BE2C (cell line): Measurements from ENCODE around the gene DDX46.

Experiments
- DNase-seq: peaks from one replicate; pipeline ENCODE4 v3.0.0-alpha.2; 2020
- H3K27me3 ChIP-seq: fragments of 250-450 bp; sonication (Bioruptor Pico); 2 replicates; pipeline ENCODE4 v1.5.1; 2020; ENCODE audit warnings: mild to moderate bottlenecking
- H3K36me3 ChIP-seq: fragments of 250-450 bp; sonication (Bioruptor Pico); 2 replicates; pipeline ENCODE4 v1.5.1; 2020; ENCODE audit warnings: mild to moderate bottlenecking
- H3K4me1 ChIP-seq: fragments of 250-450 bp; sonication (Bioruptor Pico); 2 replicates; pipeline ENCODE4 v1.5.1; 2020
- H3K4me3 ChIP-seq: 2 replicates; pipeline ENCODE4 v1.5.1; 2011; ENCODE audit warnings: low read depth, low read length
- H3K9me3 ChIP-seq: fragments of 250-450 bp; sonication (Bioruptor Pico); 2 replicates; pipeline ENCODE4 v1.5.1; 2020
- TF ChIP-seq, protein P1 (sequence below): IDR thresholded peaks from 2 replicates; pipeline ENCODE4 v1.5.1; 2012; ENCODE audit warnings: mild to moderate bottlenecking, low read depth, low read length

The DDX46 gene

DNA sequence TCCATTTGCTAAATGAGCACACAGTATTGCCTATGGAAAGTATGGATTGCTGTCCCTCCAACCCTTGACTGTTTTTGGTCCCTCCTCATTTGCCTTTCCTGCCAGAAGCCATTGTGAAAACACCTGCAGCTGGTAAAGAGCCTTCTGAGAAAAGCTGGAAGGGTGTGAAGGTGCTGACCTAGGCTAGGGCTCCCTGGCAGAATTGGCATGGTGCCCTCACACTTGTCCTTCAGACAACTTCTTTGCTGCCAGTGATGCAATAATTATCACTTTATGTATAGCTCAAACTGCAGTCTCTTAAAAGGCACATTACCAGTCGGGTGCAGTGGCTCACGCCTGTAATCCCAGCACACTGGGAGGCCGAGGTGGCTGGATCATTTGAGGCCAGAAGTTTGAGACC, 119.8 kb downstream of the DDX46 start:
- Histone ChIP-seq H3K9me3 (no peaks in the 10 kb centered on the region), H3K27me3 (no peaks in the 10 kb centered on the region), H3K4me1 (peaks cover 9% of the 10 kb centered on the region), H3K36me3 (no peaks in the 10 kb centered on the region), H3K4me3 (no peak overlapping the region)
- TF ChIP-seq, protein P1, sequence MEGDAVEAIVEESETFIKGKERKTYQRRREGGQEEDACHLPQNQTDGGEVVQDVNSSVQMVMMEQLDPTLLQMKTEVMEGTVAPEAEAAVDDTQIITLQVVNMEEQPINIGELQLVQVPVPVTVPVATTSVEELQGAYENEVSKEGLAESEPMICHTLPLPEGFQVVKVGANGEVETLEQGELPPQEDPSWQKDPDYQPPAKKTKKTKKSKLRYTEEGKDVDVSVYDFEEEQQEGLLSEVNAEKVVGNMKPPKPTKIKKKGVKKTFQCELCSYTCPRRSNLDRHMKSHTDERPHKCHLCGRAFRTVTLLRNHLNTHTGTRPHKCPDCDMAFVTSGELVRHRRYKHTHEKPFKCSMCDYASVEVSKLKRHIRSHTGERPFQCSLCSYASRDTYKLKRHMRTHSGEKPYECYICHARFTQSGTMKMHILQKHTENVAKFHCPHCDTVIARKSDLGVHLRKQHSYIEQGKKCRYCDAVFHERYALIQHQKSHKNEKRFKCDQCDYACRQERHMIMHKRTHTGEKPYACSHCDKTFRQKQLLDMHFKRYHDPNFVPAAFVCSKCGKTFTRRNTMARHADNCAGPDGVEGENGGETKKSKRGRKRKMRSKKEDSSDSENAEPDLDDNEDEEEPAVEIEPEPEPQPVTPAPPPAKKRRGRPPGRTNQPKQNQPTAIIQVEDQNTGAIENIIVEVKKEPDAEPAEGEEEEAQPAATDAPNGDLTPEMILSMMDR, result no peak
- no peak for DNase-seq

DNA sequence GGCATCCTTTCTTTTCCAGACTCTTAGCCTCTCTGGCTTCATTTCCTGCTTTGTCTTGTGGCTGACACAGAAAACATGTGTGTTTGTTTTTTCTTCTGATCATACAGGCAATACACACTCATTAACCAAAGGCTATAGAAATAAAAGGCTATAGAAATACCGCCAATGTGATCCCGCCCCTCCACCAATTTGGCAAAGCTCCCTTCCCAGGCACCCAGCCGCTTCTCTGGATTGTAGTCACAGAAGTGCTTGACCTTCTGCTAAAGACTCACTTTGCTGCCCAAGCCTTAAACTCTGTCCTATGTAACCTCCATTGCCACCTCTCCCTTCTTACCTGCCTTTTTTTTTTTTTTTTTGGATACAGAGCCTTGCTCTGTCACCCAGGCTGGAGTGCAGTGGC, 120.9 kb downstream of the DDX46 start:
- Histone ChIP-seq H3K4me1 (peaks cover 5% of the 10 kb centered on the region; the same call in 1 of the 2 replicates), H3K36me3 (no peaks in the 10 kb centered on the region), H3K4me3 (no peak overlapping the region), H3K9me3 (no peaks in the 10 kb centered on the region), H3K27me3 (no peaks in the 10 kb centered on the region)
- no peak for DNase-seq
- TF ChIP-seq, protein P1, result no peak
